HL-60 (cell line): ENCODE data around the gene ZNF638.
A peak's percentile ranks its signal among the peaks of the same experiment; 100 is the strongest.

Experiments used
- DNase-seq, 2 experiments: peaks; one replicate each; pipeline ENCODE4 v3.0.0-alpha.2; 2010 to 2020; ENCODE audit warnings: low read depth in 1 of 2, low spot score in 1 of 2
- H3K27ac ChIP-seq: fragments of 250-450 bp; sonication (Bioruptor Pico); replicated peaks from 2 replicates; pipeline ENCODE4 v1.5.1; 2020; ENCODE audit warnings: mild to moderate bottlenecking, moderate library complexity
- H3K27me3 ChIP-seq: fragments of 250-450 bp; sonication (Bioruptor Pico); 2 replicates; pipeline ENCODE4 v1.5.1; 2021; ENCODE audit warnings: mild to moderate bottlenecking, moderate library complexity; ENCODE audit not compliant: insufficient read depth, poor library complexity, severe bottlenecking
- H3K4me3 ChIP-seq: replicated peaks from 2 replicates; pipeline ENCODE4 v1.5.1; 2011; ENCODE audit warnings: mild to moderate bottlenecking, control low read depth, low read length; ENCODE audit not compliant: insufficient read depth
- CTCF ChIP-seq: IDR thresholded peaks from one replicate; pipeline ENCODE4 v1.5.1; 2011; ENCODE audit warnings: low read length, control low read depth, inconsistent platforms; ENCODE audit not compliant: insufficient read depth
- GABPA ChIP-seq: IDR thresholded peaks from 2 replicates; pipeline ENCODE4 v1.6.1; 2012; ENCODE audit warnings: low read depth
- POLR2AphosphoS5 ChIP-seq: IDR thresholded peaks from 2 replicates; pipeline ENCODE4 v1.6.1; 2012; ENCODE audit warnings: low read depth
- REST ChIP-seq: IDR thresholded peaks from 2 replicates; pipeline ENCODE4 v1.6.1; 2012; ENCODE audit warnings: low read depth; ENCODE audit not compliant: insufficient replicate concordance
- SPI1 ChIP-seq: IDR thresholded peaks from 2 replicates; pipeline ENCODE4 v1.6.1; 2012; ENCODE audit warnings: low read depth, mild to moderate bottlenecking, borderline replicate concordance

The ZNF638 gene

GRCh38 chr2:71422786-71423185 lies 91.2 kb downstream of the ZNF638 start:
- TF ChIP-seq REST (no peak), GABPA (no peak), POLR2AphosphoS5 (no peak), SPI1 (no peak), CTCF (no peak)
- Histone ChIP-seq H3K27me3 (no peaks in the 10 kb centered on the region), H3K4me3 (no peak overlapping the region), H3K27ac (no peak overlapping the region)
- DNase-seq = no peak

GRCh38 chr2:71423817-71424420 lies 92.3 kb downstream of the ZNF638 start:
- H3K27me3 ChIP-seq = no peaks in the 10 kb centered on the region
- no peak for TF ChIP-seq SPI1
- TF ChIP-seq GABPA = no peak
- TF ChIP-seq CTCF = no peak
- TF ChIP-seq REST = no peak
- TF ChIP-seq POLR2AphosphoS5 = no peak

GRCh38 chr2:71426721-71427120 lies 95.1 kb downstream of the ZNF638 start:
- Histone ChIP-seq H3K4me3 (no peak overlapping the region), H3K27ac (no peak overlapping the region), H3K27me3 (no peaks in the 10 kb centered on the region)
- TF ChIP-seq SPI1 = peak; percentile 26; the same call in 1 of the 2 replicates
- TF ChIP-seq REST = no peak
- DNase-seq = no peak

More at GRCh38 chr2:71423817-71424420, 92.3 kb downstream of the ZNF638 start:
- no peak overlapping the region for H3K4me3 ChIP-seq
- no peak for DNase-seq
- no peak overlapping the region for H3K27ac ChIP-seq
